ENCODE results near the gene XYLT2.
"Not testable (repeated sequence)": the region's sequence is repeated elsewhere in the genome, so short reads cannot be mapped to it uniquely, and the experiment has no call there.

The XYLT2 gene

GRCh38 chr17:50389534-50389933, 43.6 kb downstream of the XYLT2 start:
- DNase-seq (ENCODE audit: low read depth in 3 of 3, low spot score in 1 of 3): no peak

GRCh38 chr17:50392621-50393020, 46.7 kb downstream of the XYLT2 start:
- no peak for DNase-seq (ENCODE audit: low read depth in 3 of 3, low spot score in 1 of 3)

GRCh38 chr17:50393700-50394099, 47.8 kb downstream of the XYLT2 start:
- no peak for DNase-seq (ENCODE audit: low read depth in 3 of 3, low spot score in 1 of 3)

- no peak for DNase-seq (ENCODE audit: low read depth in 3 of 3, low spot score in 1 of 3)
These were observed 48.8 kb downstream of the XYLT2 start for GRCh38 chr17:50394711-50395110.

GRCh38 chr17:50396261-50397110, 50.6 kb downstream of the XYLT2 start:
- no peak for DNase-seq (ENCODE audit: low read depth in 3 of 3, low spot score in 1 of 3)

GRCh38 chr17:50397111-50397918, 51.4 kb downstream of the XYLT2 start, which contains the start of gene LRRC59:
TSS of gene LRRC59 (minus strand) at chr17:50397523. CDS start at chr17:50397317, 206 bp downstream.
- DNase-seq (ENCODE audit: low read depth in 3 of 3, low spot score in 1 of 3): peak; percentile 76 to 93 (median 91)

GRCh38 chr17:50397919-50398285, 52.0 kb downstream of the XYLT2 start:
- DNase-seq (ENCODE audit: low read depth in 3 of 3, low spot score in 1 of 3): no peak

- not testable (repeated sequence) for DNase-seq (ENCODE audit: low read depth in 3 of 3, low spot score in 1 of 3)
These were observed 52.7 kb downstream of the XYLT2 start for GRCh38 chr17:50398672-50399071.

- not testable (repeated sequence) for DNase-seq (ENCODE audit: low read depth in 3 of 3, low spot score in 1 of 3)
These were observed 53.7 kb downstream of the XYLT2 start for GRCh38 chr17:50399591-50399990.

GRCh38 chr17:50405351-50405750, 59.4 kb downstream of the XYLT2 start:
- DNase-seq (ENCODE audit: low read depth in 3 of 3, low spot score in 1 of 3): not testable (repeated sequence)

- no peak for DNase-seq (ENCODE audit: low read depth in 3 of 3, low spot score in 1 of 3)
These were observed 60.7 kb downstream of the XYLT2 start for GRCh38 chr17:50406578-50406977.

- no peak for DNase-seq (ENCODE audit: low read depth in 3 of 3, low spot score in 1 of 3)
These were observed 62.0 kb downstream of the XYLT2 start for GRCh38 chr17:50407921-50408320.

All from stimulated activated CD4-positive, alpha-beta T cell treated with anti-CD3 and anti-CD28 coated beads, TNF-alpha, amount 100 ng/mL, for 1 hour (primary cell).